ENCODE data around the gene IGF2R. TPM values are rescaled to one million over a fixed set of nuclear protein-coding genes. Genes with fewer than 3 reads are reported as not detected.
"Not testable (repeated sequence)": the region's sequence is repeated elsewhere in the genome, so short reads cannot be mapped to it uniquely, and the experiment has no call there.

Gene IGF2R
- total RNA-seq, 1 donor from 2014 or later = 120 TPM

DNA sequence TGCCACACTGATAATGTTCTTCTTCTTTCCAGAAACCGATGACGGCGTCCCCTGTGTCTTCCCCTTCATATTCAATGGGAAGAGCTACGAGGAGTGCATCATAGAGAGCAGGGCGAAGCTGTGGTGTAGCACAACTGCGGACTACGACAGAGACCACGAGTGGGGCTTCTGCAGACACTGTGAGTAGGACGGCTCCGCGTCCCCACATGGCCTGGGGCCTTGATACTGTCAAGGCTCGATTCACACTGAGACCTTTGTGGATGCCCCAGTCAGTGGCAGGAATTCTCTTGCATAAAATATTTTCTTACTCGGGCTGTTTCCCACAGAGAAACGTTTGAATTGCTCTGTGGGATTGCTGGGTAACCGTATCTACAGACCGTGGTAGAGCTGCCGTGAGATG is 111.2 kb downstream of the IGF2R start:
- DNase-seq = no peak

GRCh38 chr6:160081398-160081797 is 112.5 kb downstream of the IGF2R start:
- DNase-seq = no peak

DNA sequence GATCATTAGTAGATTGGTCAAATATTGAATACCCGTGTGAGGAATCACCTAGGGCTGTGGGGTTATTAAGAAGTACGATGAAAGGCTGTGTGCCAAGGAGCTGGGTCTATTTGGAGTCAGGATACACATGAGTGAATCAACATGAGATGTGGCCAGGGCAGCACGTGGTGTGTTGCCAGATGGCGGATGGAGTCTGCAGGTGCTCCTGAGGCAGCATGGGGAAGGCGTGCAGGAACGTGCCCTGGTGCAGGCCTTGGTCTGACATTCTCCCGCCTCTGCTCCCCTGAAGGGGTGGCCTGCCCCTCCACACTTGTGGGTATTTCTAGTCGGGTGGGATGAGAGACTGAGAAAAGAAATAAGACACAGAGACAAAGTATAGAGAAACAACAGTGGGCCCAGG is 113.7 kb downstream of the IGF2R start:
- no peak for DNase-seq

DNA sequence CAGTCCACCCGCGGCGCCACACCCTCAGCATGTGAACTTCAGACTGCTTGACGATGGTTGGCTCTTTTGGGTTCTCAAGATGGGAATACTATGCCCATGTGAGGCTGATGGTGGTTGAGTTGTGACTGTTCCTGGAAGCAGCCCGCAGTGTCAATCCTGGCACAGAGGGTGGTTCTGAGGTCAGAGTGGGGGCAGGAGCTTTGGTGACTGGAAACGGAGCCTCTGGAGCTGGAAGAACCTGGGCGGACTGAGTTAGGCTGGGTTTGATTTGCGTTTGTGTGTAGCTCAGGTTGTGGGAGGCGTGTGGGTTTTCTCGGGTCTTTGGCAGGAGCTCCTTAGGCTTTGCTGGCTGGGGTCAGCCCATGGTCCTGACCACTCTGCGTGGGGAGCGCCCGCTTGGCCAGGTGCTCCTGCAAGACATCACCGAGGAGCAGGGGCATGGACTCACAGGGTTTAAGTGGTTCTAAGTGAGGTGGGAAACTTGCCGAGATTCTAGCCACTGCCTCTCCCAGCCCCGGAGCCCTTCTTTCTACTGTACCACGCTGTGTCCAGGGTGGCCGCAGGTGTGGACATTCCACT is 115.4 kb downstream of the IGF2R start:
- DNase-seq = no peak

DNA sequence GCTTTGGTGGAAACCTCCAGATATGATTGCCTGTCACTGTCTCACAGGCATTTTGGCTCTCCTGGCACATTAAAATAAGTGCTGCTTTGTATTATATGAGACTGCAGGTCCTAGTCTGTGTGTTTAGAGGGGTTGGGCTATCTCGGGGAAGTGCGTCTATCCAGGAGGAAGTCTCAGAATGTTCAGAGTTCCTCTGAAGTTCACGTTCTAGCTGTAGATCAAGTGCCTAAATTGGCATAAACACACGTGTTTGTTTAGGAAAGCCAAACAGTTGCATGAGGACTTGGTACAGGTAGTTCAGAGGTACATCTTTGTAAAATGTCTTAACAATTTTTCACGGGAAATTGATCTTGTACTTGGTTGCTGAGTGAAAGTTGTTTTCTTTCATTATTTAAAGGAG is 116.3 kb downstream of the IGF2R start:
- no peak for DNase-seq

DNA sequence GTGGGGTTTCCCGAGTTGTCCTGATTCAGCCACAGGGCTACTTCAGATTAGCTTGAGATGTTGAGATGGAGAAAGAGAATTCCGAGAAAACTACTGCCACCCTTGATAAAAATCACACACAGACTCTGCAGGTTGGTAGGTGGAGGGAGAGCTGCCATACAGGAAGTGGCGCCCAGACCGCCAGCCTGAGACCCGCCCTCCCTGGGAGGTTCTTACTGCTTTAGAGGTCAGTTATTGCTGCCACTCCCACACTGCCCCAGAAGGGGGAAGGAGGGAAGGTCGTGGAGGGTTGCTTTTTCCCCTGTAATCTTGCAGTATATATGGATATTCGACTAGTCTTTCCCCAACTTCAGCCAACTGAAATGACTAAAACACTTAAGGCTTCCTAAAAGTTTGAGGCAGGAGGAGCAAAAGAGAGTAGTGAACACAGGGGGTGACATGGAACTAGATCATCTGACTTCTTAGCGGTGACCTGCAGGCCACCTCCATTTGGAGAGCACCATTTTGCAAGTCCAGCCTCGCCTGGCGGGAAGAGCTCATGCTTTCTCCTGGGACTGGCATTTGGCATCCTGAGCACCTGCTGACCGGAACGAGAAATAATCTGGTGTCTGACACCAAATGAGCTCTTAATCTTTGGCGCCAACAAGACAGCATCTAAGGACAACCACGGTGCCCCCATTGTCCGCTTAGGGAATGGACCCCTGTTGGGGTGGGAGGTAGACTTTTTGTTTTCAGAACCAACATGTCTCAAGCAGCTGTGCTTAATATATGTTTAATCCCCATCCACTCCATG is 117.0 kb downstream of the IGF2R start:
- no peak for DNase-seq

GRCh38 chr6:160086754-160087153 is 117.9 kb downstream of the IGF2R start:
- no peak for DNase-seq

DNA sequence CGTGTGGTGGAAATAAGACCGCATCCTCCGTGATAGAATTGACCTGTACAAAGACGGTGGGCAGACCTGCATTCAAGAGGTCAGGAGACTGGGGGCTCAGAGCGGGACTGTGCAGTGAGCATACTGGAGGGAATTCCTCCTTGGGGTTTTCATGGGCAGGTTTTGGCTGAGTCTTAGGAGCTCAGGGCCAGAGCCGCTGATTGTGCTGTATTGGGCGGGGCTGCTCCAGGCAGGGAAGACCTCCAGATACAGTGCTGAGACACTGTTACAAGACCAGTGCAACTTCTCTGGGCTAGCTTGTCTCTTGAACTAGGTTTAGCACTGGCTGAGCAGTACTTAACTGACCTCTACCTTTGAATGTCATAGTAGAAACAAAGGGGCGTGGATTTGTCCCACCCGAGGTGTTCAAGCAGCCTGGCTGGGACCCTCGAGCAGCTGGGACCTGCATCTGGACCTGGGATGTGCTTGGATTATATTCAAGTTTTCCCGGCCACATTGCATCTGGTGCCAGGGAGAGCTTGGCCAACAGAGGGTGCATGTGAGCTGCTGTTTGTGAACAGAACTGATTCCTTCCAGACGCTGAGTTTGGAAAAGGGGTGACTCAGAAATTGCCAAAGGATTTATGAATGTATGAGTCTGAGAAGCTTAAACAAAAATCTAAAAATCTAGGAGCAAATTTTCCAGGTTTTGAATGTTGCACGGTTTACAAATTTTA is 119.3 kb downstream of the IGF2R start:
- peak; percentile 71 for DNase-seq

GRCh38 chr6:160088784-160089533 is 120.1 kb downstream of the IGF2R start:
- no peak for DNase-seq

DNA sequence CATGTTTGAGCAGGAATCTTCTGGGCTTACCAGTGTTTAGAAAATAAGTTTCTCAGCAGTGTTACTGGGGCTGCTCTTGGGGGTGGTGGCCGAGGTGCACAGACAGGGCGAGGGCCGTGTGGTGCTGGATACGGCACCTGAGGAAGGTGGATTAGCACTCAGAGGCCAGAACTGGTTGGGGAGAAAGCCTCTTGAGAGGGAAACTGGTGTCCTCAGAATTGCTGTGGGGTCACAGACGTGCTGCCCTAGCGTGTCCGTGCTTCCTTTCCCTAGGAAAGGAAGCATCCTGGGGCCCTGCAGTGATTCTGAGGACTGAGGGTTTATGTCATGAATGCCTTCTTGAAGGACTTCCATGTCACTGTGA is 120.6 kb downstream of the IGF2R start:
- no peak for DNase-seq

DNA sequence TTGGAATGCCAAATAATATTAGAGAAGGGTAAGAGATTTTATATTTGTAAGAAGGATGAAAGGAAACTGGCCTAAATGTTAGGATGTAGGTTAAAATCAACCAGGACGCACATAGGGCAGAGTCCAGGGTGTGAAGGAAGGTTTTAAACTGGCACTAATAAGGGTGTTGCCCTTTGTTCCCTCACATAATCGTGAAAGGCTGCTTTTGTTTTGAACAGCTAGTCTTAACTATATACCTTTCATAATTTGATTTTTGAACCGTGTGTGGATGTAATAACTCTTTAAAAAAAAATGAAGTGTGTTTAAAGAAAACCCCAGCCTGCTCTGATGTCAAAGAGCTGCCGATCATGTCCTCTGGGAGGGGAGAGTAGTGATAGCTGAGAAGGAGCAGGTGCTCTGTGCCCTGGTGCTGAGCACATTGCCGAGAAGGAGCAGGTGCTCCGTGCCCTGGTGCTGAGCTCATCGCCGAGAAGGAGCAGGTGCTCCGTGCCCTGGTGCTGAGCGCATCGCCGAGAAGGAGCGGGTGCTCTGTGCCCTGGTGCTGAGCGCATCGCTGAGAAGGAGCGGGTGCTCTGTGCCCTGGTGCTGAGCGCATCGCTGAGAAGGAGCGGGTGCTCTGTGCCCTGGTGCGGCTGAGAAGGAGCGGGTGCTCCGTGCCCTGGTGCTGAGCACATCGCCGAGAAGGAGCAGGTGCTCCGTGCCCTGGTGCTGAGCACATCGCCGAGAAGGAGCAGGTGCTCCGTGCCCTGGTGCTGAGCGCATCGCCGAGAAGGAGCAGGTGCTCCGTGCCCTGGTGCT is 121.8 kb downstream of the IGF2R start:
- DNase-seq = not testable (repeated sequence)

DNA sequence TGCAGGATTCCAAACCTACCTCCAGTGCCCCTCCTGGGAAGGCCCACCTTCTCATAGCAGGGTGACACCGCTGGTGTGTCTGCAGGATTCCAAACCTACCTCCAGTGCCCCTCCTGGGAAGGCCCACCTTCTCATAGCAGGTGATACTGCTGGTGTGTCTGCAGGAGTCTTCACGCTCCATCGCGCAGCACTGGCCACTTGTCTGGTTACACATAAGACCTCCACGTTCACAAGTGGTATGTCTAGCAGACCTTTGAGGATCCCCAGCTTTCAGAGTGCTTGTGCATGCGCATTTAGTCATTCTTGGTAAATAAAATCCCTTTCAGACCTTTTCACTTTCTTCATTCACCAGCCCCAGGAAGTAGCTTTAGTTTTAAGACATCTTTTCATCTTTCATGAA is 123.3 kb downstream of the IGF2R start:
- not testable (repeated sequence) for DNase-seq

DNA sequence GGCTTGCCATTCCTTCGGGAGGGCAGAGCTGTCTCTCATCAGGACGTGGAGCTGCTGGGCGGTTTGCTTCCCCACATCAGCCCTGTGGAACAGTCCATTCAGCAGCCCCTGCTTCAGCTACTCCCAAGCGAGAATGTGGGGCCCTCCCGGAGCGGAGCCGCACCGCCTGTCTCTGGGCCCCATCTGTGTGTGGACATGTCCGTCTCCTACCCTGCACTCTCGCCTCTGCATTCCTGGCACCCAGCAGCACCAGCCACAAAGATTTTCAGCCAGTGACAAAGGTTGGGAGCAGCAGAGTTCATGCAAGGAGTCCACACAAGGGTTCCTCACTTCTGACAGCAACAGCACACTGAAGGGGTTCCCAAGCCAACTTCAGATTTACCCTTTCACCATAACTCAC is 123.7 kb downstream of the IGF2R start:
- DNase-seq = no peak

GRCh38 chr6:160093061-160093460 is 124.2 kb downstream of the IGF2R start:
- DNase-seq = no peak

DNA sequence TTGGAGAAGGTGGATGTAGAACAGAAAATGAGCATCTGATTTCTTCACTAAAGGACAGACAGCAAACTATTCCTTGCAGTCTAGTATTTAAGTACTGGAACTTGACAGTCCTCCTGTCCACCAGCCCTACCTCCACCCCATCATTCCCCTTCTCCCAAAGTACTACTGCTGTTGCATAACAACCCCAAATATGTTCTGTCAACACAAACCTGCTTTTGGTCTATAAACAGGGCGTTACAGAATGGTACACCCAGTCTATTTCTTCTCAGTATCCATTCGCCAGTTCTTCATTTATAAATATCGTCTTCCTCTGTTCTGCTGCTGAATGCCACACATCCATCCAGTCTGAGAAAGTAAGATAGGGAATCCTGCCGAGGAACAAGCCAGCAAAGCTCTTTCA is 125.1 kb downstream of the IGF2R start:
- no peak for DNase-seq

DNA sequence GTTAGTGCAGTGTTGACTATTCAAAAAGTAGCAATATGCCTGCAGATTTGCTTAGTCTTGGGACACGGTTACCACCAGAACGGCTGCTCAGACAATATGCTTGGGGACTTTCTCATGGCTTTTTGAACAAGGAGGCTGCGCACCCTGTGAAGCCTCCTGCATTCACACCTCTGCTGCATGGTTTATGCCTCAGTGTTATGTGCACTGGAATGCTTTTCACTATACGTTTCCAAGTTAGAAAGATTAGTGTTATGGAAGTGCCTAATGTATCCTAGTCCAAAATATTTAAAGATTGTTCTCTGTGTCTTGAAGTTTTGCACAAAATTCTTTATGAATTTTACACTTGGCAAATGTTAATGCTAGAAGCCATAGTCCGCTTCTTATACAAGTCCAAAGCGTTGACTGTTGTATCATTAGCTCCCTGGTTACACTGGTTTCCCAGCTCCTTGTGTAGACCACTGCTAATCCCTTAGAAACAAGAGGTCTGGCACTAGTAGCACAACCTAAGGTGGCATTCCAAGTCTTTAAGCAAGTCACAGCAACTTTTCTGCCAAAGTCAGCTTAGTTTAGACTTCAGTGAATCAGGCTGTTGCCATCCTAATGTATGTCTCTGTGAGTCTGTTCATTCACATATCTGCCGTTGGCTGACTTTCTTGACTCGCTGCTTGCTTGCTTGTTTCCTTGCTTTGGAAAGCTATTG is 126.4 kb downstream of the IGF2R start:
- DNase-seq = no peak

DNA sequence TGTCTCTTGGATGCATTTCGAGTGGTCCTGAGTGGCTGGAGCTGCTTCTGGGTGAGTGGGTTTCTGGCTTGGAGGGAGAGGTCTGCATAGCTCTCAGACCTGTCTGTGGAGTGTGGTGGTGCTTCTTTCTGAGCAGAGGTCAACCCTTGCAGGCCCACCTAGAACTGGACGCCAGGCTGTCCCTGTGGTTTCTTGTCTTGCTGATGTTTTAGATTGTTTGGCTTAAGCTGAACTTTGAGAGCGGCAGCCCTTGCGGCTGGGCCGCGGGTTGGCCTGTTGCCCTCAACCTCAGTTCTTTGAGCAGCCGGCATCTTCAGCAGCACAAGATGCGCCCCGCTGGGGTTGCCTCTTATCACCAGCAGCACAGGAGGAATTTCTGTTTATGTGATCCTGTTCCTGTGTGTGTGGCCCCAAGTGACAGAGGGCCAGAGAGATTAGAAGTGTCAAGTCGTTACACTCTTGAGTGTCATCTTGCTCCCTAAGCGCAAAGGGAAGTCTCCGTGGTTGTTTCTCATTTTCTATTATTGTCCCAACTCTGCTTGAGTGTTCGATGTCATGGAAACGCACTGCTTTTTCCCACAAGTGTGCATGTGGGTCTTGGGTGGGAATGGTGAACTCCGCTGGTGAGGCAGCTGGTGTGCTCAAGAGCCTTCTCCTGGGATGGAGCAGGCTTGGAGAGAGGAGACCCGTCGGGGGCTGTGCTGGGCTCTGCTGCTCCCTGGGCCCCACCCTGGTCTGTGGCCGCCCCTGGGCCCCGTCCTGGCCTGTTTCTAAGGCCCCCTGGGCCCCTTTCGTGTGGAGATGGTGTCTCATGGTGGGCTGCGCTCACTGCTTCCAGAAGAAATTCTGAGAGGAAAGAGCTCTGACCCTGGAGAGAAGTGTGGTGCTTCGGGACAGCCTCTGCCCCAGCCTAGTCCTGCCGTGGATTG is 132.7 kb downstream of the IGF2R start:
- no peak for DNase-seq

DNA sequence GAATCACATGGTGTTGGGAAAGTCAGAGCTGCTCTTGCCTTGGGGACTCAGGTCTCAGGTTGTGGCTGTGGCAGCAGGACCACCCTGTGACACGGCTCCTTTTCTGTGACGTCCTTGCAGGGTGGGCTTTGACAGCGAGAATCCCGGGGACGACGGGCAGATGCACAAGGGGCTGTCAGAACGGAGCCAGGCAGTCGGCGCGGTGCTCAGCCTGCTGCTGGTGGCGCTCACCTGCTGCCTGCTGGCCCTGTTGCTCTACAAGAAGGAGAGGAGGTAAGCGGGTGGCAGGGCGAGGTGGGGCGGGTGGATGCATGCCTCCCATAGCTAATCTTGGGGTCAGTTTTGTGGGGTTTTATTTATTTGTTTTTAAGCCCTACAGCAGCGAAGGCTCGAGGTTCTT is 133.5 kb downstream of the IGF2R start:
- DNase-seq = no peak

DNA sequence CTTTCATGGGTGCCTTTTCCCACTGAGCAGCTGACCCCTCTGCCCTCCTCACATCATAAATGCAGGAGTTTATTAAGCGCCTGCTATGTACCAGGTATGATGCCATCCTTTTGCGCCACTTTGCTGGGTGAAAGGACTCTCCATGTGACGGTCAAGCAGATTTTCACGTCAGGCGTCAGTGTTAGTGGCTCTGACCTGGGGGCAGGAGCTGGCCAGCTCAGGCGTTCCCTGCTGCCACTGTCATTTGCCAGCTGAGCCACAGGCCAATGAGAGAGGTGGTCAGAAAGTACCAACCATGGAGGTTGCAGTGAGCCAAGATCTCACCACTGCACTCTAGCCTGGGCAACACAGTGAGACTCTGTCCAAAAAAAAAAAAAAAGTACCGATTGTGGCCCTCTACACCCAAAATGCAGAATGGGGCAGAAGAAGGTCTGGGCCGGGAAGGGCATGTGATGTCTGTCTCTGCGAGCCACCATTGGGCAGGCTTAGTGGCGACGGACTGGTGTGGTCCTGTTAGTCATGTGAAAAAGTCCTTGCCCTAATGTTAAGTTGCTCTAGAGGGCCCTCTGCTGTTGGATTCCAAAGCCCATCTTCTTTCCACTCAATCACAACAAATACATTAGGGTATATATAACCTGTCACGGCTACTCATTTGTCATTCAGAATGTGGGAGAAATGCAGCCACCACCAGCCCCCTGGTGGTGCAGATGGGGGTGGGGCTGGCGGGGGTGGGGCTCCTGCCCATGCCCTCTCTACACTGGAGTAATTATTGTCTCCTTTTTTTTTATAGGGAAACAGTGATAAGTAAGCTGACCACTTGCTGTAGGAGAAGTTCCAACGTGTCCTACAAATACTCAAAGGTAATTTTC is 134.3 kb downstream of the IGF2R start:
- peak; percentile 65 for DNase-seq

- no peak for DNase-seq
Observed at GRCh38 chr6:160103825-160104100, 134.9 kb downstream of the IGF2R start.

Data from dermis blood vessel endothelial cell (primary cell).